DMS53 treated with DMSO at 0.1 percent for 48 hours (cell line): Measurements from ENCODE around the gene BCO1.

Experiments used
- DNase-seq: peaks from one replicate; lab custom pipeline; 2025; ENCODE audit not compliant: unreplicated experiment; lab: John Stamatoyannopoulos, UW

BCO1 gene

DNA sequence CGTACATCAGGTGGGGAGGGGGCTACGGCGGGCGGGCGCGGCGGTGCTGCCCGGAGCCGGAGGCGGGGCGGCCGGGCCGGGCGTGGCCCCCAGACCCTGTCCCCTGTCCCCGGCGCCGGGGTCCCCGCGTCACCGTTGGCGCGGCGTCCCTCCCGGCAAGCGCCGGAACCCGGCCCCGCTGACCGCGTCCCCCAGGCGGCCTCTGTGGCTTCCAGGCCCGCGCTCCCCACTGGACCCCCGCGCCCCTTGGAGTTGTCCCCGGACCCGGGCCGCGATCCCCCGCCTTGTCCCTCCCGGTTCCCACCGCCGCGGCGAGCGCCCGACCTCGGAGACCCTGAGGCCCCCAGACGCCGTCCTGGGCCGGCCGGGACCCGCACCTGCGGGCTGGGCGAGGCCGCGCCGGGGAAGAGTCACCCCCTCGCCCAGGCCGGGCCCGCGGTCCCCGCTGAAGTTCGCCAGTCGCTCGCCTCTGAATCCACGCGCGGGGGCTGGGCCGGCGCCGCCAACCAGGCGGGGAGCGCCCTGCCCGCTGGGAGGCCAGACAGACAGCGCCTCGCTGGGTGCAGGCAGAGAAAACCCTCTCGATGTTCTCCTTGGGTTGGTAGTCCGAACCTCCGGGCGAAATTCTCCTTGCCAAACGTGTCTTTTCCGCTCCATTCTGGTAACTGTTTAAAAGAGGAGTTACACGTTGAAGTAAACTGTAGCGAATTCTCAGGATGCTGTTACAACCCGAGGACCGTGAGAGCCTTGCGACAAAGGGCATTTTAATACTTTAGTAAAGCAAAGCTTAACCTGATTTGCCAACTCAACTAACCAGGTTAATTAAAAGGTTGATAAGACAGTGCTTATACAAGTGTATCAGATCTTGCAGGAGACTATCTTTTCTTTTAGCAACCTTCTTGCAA is 77.0 kb downstream of the BCO1 start:
- no peak for DNase-seq

DNA sequence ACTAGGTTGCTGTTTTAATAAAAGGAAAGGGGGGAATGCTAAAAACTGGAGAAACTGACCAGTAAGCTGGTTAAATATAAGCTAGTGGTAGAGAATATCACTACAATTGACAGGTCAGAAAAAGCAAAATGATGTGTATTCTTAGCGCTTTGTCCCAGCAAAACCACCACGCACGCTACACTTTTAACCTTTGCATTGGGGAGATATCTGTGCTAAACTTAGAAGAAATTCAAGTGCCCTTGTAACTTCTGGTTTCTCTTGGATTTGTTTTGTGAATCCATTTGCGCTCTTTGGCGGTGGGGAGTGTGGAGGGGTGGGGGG is 77.6 kb downstream of the BCO1 start:
- no peak for DNase-seq

DNA sequence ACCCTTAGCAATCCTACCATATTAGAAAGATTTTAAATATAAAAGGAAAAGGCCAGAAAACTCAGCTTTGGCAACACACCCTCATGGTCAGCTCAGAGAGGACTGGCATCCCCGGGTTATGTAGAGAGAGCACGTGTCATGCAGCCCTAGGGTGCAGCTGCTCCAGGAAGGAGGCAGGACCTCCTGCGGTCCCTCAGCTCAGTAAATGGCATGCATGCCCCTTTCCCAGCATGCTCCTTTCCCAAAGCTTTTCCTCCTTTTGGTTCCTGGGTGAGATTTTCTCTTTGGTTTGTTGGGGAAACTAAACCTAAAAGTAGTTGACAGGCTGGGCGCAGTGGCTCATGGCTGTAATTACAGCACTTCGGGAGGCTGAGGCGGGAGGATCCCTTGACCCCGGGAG is 80.2 kb downstream of the BCO1 start:
- DNase-seq = no peak

DNA sequence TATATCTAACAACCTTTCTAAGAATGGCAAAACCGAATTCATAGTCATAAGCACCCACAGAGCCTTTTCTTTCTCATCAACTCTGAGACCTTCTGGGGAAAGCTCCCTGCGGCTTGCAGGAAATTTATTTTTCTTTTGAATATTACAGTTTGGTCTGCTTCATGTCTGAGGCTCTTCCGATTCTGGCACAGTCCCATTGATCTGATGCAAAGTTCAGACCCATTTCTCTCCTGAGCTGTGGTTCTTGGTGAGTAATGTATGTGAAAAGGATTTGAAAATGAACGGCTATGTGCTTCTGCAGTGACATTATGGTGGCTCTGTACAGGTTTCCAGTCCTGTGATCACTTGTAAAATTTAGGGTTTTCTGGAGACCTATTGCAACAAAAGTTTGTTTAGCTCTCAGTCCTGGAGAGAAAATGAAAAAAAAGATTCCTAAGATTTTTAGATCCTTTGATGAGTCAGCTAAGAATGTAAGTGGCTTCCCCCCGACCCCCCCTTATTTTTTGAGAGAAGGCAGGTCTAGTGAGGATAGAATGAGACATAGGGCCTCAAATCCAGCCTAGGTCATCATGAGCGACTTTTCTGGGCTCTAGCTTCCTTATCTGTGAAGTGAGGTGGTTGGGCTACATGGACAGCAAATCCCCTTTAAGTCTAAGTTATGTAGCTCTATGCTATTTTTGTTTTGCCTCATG is 80.9 kb downstream of the BCO1 start:
- no peak for DNase-seq

DNA sequence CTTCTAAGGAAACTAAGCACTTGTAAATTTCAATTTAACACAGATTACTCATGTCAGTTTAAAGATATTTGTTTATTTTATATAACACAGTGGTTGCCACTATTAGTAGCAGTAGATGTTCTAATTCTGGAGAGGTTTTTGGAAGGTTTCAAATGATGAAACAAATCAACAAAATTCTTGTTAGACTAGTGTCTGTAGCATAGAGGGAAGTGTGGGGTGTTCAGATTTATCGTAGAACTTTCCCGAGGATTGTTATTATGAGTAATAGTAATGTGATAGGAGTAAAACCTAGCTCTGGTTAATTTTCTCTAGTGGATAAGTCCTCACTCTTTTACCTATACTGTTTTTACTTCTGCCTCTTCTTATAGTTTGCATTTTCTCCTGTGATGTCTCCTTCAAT is 82.5 kb downstream of the BCO1 start:
- no peak for DNase-seq

DNA sequence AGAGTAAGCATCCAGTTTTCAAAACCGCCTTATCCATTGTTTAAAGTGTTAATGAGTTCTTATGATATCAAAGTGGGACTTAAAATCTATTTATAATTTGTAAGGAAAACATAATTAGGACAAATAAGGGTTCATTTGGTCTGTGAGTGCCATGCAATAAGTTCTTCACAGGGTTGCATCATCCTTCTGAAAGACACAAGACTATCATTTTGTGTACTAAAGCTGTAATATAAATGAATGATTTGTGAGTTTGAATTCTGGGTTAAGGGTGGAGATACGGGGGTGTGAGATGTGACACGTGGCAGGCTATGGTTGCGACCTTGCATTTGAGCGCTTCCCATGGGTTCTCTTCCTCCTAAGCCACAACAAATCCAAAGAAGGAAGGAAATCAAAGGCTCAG is 83.0 kb downstream of the BCO1 start:
- DNase-seq = no peak

DNA sequence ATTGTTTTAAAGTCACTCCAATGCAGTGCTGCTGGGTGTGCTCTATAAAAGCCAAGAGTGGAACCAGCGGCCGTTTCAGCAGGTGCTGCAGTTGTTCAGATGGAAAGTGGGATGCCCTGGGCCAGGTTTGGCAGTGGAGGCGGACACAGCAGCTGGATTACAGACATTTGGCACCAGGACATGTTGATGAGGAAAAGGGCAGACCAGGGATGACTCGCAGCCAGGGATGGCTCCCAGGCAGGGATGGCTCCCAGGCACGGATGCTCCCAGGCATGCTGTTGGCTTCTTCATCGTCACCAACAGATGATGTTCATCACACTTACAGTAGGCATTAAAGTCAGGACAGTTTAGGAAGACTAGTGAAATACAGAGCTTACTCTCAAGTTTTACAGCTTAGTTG is 86.3 kb downstream of the BCO1 start:
- DNase-seq = no peak

DNA sequence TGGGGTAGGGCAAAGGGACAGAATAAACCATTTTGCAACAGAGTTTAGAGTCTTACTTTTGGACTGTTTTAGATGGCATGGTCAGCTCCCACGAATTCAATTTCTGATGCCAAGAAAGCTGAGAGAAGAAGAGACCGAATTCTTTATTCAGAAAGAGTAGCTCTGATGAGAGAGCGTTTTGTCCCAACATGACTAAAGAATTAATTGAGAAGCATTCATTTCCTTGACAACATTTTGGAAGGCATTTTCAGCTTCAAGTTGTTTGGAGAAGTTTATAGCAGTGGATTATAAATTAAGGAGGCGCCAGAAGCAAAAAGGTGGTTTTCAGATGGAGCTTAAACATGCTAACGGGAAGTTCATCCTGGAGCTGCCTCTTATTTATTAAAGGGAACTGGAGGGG is 88.5 kb downstream of the BCO1 start:
- DNase-seq = no peak

DNA sequence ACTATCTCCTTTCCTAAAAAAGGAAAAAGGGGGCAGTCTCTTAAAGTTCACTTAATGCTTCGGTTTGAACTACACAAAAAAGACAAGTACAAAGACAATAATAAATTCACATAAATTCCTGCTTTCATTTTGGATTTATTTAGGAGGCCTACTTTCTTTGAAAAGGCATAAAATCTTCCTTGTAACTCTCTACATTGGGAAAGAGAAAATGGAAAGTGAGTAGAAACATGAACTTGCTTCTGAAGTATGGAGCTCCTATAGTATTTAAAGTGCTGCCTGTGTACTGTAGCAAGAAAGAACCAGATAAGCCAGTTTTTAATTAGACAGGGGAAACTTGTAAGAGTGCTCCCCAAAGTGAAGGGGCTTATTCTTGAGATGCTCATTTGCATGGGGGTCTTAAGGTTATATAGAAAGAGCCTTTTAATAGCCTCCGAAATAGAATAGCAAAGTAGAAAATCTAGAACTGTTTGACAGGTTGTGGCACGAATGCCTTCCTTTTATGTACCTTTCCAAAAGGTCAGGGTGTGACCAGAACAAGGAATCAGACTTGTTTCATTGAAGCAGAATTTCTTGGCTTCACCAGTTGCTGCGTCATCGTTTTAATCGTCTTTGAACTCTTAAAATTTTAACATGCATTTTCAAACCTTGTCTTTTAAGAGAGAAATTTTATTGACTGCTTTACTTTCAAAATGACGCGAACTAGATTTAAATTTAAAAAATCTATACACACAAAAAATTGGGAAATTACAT is 89.1 kb downstream of the BCO1 start:
- no peak for DNase-seq

DNA sequence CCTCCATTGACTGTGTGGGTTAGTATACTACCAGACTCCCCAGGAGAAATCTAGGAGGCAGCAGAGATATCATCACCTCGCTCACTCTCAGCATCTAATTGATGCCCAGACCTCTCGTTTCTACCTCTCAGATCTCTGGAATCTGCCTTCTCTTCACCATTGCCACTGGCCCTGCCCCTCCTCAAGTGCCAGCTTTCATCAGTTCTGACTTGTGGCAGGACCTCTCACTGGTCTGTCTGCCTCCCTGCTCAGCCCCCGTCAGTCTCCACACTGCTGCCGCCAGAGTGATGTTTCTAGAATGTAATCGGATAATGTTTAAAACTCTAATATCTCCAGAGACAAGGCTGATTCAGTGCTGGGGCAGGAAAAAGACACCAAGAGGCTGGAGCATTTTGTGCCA is 91.5 kb downstream of the BCO1 start:
- DNase-seq = no peak

DNA sequence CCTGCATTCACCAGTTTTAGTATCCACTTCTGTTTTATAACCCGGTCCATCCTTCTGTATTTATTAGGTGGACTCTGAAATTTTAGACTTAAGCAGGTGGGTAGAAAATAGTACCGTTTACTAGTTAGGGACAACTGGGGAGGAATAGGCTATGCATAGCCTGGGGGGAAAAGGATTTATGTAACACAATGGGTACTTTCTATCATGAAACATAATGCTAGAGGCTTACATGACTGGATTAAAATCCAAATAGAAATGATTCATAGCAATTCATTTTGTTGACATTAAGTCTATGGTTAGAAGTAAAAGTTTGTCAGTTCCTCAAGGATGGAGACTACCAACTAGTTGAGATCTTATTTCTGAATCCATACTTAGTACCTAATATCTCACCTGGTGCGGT is 94.9 kb downstream of the BCO1 start:
- no peak for DNase-seq

DNA sequence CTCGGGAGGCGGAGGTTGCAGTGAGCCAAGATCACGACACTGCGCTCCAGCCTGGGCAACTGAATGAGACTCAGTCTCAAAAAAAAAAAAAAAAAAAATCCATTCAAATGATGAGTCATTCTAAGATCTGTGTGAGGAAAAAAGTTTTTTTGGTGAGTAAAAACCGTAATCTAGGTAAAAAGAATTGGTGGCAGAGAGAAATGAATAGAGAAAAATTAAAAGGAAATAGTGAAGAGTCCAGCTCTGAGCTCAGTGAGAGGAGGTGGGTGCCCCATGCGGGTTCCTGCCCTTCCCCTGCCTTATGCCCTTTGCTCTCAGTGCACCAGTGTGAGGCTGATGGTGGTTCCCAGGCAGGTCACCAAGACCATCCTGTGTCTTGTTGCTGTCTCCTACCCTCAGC is 97.2 kb downstream of the BCO1 start:
- DNase-seq = no peak

DNA sequence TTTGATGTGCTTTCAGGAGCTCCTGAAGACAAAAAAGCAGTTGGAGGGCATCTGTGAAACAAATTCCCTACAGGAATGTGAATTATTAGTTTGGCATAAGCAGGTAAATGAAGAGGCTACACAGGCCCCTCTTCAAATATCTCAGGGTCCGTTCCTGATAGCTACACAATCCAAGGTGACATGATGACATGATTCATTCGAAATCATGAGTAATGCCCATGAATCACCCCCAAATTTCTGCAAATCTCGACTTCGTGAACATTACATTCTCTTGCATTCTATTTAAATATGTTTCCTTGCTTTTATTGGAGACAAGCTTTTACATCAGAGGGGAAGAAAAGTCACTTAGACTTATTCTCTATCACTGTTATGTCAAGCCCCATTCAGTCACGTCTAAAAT is 98.6 kb downstream of the BCO1 start:
- DNase-seq = no peak
